ENCODE data around the gene IFRD2. TPM values are rescaled to one million over a fixed set of nuclear protein-coding genes. Genes with fewer than 3 reads are reported as not detected.
A peak's percentile ranks its signal among the peaks of the same experiment; 100 is the strongest.

IFRD2 gene
- total and polyA plus RNA-seq, 2 of the 13 experiments (the other 11 are each of a cell fraction or from before 2014, with no cell fraction given), result 32.8 to 96.1 TPM

DNA sequence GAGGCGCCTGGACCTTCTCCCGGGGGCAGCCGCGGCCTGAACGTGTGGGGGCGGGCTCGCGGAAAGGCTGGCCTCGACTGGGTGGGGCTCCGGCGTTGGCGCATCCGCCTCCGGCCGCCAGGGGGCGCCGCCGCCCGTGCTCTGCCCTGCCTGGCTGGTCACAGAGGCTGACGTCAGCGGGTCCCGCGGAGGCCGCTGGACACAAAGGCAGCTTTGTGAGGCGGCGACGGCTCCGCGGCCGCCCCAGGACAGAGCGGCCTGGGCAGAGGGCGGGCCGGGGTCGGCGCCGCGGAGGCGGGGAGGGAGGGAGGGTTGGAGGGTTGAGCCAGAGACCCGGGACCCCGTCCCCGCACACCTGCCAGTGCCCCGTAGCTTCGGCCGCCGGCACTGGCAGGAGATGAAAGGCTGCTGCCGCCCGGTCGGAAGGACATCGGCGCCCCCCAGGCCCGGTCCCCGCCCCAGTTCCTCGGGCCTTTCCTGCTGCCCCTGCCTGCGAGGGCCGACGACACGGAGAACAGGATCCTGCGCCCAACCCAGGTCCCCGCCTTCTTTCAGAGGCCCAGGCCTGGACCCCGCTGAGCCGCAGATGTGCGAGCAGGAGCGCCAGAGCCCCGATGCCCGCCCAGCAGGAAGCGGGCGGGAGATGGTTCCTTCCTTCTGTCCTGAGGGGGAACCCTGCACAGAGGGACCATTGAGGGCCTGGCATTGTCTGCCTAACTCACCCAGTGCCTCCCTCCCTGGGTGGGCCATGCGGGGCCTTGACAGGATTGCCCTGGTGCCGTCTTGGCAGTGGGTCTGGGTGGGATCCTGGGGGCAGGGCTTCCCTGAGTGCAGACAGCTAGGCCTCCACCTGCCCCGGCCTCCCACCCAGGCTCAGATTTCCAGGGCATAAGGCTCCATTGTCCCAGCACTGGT, 31.9 kb downstream of the IFRD2 start (continued):
- TF ChIP-seq, protein P1, sequence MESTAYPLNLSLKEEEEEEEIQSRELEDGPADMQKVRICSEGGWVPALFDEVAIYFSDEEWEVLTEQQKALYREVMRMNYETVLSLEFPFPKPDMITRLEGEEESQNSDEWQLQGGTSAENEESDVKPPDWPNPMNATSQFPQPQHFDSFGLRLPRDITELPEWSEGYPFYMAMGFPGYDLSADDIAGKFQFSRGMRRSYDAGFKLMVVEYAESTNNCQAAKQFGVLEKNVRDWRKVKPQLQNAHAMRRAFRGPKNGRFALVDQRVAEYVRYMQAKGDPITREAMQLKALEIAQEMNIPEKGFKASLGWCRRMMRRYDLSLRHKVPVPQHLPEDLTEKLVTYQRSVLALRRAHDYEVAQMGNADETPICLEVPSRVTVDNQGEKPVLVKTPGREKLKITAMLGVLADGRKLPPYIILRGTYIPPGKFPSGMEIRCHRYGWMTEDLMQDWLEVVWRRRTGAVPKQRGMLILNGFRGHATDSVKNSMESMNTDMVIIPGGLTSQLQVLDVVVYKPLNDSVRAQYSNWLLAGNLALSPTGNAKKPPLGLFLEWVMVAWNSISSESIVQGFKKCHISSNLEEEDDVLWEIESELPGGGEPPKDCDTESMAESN (CRISPR knock-in tag; conservative IDR thresholded peaks at IDR 0.05), result peak; percentile 87
- no peak for TF ChIP-seq ZBTB8A (CRISPR knock-in tag; IDR thresholded peaks at IDR 0.05; ENCODE audit: borderline replicate concordance, low read depth)
- peak; percentile 92 for TF ChIP-seq RBFOX2 (IDR thresholded peaks at IDR 0.05; ENCODE audit: low read depth, low read length)
- TF ChIP-seq ZSCAN21 (CRISPR knock-in tag; IDR thresholded peaks at IDR 0.05; ENCODE audit: borderline replicate concordance), result no peak; the same call in 1 of the 2 replicates
- TF ChIP-seq NPAS2 (CRISPR knock-in tag; IDR thresholded peaks at IDR 0.05; ENCODE audit: borderline replicate concordance), result no peak
- TF ChIP-seq ZNF317 (CRISPR knock-in tag; IDR thresholded peaks at IDR 0.05), result no peak
- TF ChIP-seq, protein P2, sequence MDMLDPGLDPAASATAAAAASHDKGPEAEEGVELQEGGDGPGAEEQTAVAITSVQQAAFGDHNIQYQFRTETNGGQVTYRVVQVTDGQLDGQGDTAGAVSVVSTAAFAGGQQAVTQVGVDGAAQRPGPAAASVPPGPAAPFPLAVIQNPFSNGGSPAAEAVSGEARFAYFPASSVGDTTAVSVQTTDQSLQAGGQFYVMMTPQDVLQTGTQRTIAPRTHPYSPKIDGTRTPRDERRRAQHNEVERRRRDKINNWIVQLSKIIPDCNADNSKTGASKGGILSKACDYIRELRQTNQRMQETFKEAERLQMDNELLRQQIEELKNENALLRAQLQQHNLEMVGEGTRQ (IDR thresholded peaks at IDR 0.05; ENCODE audit: low read depth, low read length), result no peak
- TF ChIP-seq, protein P2 (CRISPR knock-in tag; IDR thresholded peaks at IDR 0.05; ENCODE audit: borderline replicate concordance), result no peak; the same call in 1 of the 2 replicates
- TF ChIP-seq SAP130 (CRISPR knock-in tag; IDR thresholded peaks at IDR 0.05; ENCODE audit: low read depth), result peak; percentile 74
- no peak for TF ChIP-seq PAX8 (CRISPR knock-in tag; IDR thresholded peaks at IDR 0.05; ENCODE audit: borderline replicate concordance)
- TF ChIP-seq ZNF274 (CRISPR knock-in tag; IDR thresholded peaks at IDR 0.05), result peak; percentile 22; the same call in 1 of the 2 replicates
- no peak; the same call in 1 of the 2 replicates for TF ChIP-seq ZFAT (CRISPR knock-in tag; conservative IDR thresholded peaks at IDR 0.05)
- TF ChIP-seq ZSCAN30 (CRISPR knock-in tag; IDR thresholded peaks at IDR 0.05), result no peak
- no peak for TF ChIP-seq PHB2 (IDR thresholded peaks at IDR 0.05; ENCODE audit: partially characterized antibody)
- no peak for TF ChIP-seq ZNF260 (CRISPR knock-in tag; IDR thresholded peaks at IDR 0.05; ENCODE audit: borderline replicate concordance, low read depth)
- 0 out of 2 replicates have a peak, but pooled peaks have one; percentile 58 for TF ChIP-seq DR1 (CRISPR knock-in tag; IDR thresholded peaks at IDR 0.05)
- no peak for TF ChIP-seq ZNF773 (CRISPR knock-in tag; IDR thresholded peaks at IDR 0.05; ENCODE audit: borderline replicate concordance)
- TF ChIP-seq, protein P3, sequence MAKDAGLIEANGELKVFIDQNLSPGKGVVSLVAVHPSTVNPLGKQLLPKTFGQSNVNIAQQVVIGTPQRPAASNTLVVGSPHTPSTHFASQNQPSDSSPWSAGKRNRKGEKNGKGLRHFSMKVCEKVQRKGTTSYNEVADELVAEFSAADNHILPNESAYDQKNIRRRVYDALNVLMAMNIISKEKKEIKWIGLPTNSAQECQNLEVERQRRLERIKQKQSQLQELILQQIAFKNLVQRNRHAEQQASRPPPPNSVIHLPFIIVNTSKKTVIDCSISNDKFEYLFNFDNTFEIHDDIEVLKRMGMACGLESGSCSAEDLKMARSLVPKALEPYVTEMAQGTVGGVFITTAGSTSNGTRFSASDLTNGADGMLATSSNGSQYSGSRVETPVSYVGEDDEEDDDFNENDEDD (CRISPR knock-in tag; IDR thresholded peaks at IDR 0.05; ENCODE audit: borderline replicate concordance), result no peak; the same call in 1 of the 2 replicates
- no peak for TF ChIP-seq ZNF101 (CRISPR knock-in tag; IDR thresholded peaks at IDR 0.05; ENCODE audit: borderline replicate concordance, low read depth)
- TF ChIP-seq ZNF615 (CRISPR knock-in tag; IDR thresholded peaks at IDR 0.05; ENCODE audit: borderline replicate concordance), result no peak

Data from HepG2 (cell line).